Adipocyte (in vitro differentiated cells): ENCODE measurements around the gene GMCL2.

Experiments
- DNase-seq: peaks from one replicate; pipeline ENCODE4 v3.0.0-alpha.2; 2015; ENCODE audit warnings: low read depth
- H3K27me3 ChIP-seq: replicated peaks from 2 replicates; pipeline ENCODE4 v1.7.0; 2013; ENCODE audit warnings: mild to moderate bottlenecking, low read length, moderate library complexity; ENCODE audit not compliant: control insufficient read depth, insufficient read depth
- H3K36me3 ChIP-seq: 2 replicates; pipeline ENCODE4 v1.7.0; 2013; ENCODE audit warnings: low read length, mild to moderate bottlenecking, moderate library complexity; ENCODE audit not compliant: control insufficient read depth, insufficient read depth, severe bottlenecking
- H3K4me1 ChIP-seq: 2 replicates; pipeline ENCODE4 v1.7.0; 2013; ENCODE audit warnings: mild to moderate bottlenecking, low read length, moderate library complexity; ENCODE audit not compliant: control insufficient read depth, insufficient read depth
- H3K4me3 ChIP-seq: 2 replicates; pipeline ENCODE4 v1.7.0; 2013; ENCODE audit warnings: mild to moderate bottlenecking, low read length, moderate library complexity
- H3K9ac ChIP-seq: 2 replicates; pipeline ENCODE4 v1.7.0; 2013; ENCODE audit warnings: mild to moderate bottlenecking, low read length, moderate library complexity
- H3K9me3 ChIP-seq: 2 replicates; pipeline ENCODE4 v1.7.0; 2013; ENCODE audit warnings: mild to moderate bottlenecking, low read length, moderate library complexity; ENCODE audit not compliant: control insufficient read depth

The GMCL2 gene

DNA sequence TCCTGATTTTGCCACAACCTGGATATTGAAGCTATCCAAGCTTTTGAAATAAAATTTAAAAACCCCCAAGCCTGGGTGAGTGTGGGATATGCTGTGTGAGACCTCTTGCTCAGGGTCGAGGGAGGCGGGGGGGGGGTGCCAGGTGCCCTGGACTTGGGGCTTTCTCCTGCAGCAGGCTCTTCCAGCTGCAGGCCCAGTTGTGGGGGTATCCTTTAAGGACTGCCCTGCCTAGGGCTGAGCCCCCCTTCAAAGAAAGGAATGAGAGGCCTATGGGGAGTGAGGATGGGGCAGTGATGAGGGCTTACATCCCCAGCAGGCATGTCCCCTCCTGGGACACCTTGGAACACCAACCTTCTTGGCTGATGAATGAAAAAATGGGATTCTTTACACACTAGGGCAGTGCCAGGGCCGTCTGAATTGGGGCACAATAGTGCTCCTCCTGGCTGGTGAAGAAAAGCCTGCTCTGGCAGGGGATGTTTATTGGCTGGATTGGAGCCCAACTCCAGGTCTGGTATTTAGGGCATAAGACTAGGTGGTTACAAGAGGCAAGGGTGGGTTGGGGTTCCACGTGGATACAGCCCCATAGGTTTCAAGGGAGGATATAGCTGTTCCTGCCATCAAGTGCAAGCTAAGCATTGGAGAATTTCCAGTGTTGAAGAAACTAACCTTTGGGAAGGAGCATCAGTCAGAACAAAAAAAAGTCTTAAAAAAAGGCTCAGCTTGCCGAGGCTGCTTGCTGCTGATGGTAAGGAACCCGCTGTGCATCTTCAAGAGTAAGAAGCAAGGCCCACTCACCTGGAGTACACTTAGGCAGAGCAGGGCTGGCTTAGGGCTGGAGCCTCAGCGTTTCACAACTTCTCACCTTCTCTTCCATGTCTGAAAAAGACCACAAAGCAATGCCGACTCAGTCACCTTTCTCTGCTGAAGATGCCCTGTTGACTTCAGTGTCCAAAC, 24.2 kb upstream of the GMCL2 start:
- no peak overlapping the region for H3K9ac ChIP-seq
- H3K4me3 ChIP-seq: no peak overlapping the region
- H3K4me1 ChIP-seq: peaks cover 19% of the 10 kb centered on the region
- DNase-seq: no peak
- H3K27me3 ChIP-seq: no peaks in the 10 kb centered on the region
- H3K9me3 ChIP-seq: no peaks in the 10 kb centered on the region
- H3K36me3 ChIP-seq: peaks cover 99% of the 10 kb centered on the region

DNA sequence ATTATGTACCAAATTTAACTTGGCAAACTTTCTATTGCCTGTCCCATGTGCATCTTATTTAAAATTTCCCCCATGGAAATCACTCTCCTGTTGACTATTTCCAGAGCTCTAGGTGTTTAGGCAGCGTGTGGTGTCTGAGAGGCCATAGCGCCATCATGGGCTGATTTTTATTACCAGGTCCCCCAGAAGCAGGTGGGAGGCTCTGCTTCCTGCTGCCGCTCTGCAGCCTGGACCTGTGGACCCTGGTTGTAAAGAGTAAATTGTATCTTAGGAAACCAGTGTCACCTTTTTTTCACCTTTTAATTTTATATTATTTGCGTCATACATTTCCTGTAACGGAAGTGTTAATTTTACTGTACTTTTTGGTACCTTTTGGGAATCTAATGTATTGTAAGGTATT, 23.5 kb upstream of the GMCL2 start:
- peaks cover 26% of the 10 kb centered on the region for H3K4me1 ChIP-seq
- no peaks in the 10 kb centered on the region for H3K9me3 ChIP-seq
- no peak for DNase-seq
- H3K4me3 ChIP-seq: no peak overlapping the region
- no peak overlapping the region for H3K9ac ChIP-seq
- H3K36me3 ChIP-seq: peaks cover 97% of the 10 kb centered on the region
- H3K27me3 ChIP-seq: no peaks in the 10 kb centered on the region

DNA sequence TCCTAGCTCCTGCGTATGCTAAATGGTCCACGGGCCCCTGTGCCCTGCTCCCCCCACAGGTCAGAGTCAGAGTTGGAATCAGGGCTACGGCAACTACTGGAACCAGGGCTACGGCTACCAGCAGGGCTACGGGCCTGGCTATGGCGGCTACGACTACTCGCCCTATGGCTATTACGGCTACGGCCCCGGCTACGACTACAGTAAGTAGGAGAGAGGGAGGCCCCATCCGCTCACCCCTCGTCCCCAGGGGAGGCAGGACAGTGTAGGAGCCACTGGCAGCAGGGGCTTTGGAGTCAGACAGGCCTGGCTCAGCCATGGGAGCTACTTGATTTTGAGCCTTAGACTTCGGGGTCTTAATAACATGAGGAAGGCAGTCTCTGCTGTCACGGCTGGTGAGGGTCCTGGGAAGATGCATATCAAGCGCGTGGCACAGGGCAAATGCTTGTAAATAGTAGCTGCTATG, 22.9 kb upstream of the GMCL2 start:
- no peak overlapping the region for H3K4me3 ChIP-seq
- DNase-seq: no peak
- H3K36me3 ChIP-seq: peaks cover 91% of the 10 kb centered on the region

DNA sequence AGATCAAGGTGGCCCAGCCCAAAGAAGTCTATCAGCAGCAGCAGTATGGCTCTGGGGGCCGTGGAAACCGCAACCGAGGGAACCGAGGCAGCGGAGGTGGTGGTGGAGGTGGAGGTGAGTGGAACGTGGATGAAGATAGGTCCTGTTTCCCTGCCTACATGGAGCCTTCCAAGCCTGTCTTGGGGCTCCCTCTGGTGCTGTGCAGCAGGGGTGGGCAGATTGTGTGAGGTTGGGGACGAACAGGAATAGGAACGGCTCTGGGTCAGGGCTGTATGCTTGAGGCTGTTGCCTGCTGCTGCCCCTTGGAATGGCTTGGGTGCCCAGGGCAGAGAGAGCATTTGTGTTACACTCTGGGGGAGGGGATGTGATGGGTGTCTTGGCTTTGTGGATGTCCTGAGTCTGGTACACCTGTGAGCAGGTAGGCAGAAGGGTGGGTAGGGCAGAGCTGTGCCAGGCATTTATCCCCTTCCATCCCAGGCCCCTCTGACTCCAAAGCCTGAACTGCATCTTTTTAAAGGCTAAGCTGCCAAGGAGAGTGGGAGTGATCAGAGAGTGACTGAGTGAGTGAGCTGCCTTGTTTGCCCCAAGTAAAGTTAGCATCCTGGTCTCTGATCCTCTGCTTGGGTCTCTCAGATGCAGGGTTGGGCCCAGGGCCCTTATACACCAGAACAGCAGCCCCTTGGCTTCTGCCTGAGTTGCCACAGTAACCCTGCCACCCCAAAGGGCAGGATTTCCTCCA, 22.3 kb upstream of the GMCL2 start:
- Histone ChIP-seq H3K36me3 (peaks cover 85% of the 10 kb centered on the region), H3K4me3 (no peak overlapping the region)
- no peak for DNase-seq

More for the DNA sequence above, 22.9 kb upstream of the GMCL2 start:
- peaks cover 26% of the 10 kb centered on the region for H3K4me1 ChIP-seq
- H3K27me3 ChIP-seq: no peaks in the 10 kb centered on the region
- H3K9ac ChIP-seq: no peak overlapping the region
- H3K9me3 ChIP-seq: no peaks in the 10 kb centered on the region

DNA sequence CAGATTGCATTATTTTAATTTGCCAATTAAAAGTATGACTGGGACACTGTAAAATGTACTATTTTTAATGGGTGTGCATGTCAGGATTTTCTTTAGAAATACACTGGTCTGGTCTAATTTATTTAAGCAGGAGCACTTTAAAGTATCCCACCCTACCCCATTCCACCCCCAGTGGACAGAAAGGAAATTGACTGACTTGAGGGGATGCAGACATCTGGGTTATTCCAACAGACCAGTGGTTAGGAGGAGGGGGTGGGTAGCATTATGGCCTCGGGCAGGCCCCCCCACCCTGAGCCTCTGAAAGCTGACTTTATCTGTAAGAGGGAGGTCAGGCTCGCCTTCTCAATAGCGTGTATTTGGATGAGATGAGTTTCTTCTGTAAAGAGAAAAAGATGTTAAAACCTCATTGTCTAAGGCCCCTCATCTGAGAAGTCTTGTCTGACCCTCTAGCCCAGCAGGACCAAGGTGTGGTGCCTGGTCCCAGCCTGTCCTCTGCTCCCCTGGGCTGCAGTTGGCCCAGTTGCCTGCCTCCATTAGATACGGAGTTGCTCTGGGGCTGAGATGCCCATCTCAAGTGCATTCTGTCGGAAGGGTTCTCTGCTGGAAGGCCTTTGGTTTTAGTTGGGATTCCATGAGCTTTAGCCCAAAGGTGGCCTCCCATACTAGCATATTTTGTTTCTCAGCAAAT, 21.5 kb upstream of the GMCL2 start:
- no peak overlapping the region for H3K9ac ChIP-seq
- H3K4me3 ChIP-seq: no peak overlapping the region
- peaks cover 26% of the 10 kb centered on the region for H3K4me1 ChIP-seq
- peaks cover 78% of the 10 kb centered on the region for H3K36me3 ChIP-seq
- H3K9me3 ChIP-seq: no peaks in the 10 kb centered on the region
- H3K27me3 ChIP-seq: no peaks in the 10 kb centered on the region
- DNase-seq: no peak

More for the DNA sequence above, 22.3 kb upstream of the GMCL2 start:
- H3K9me3 ChIP-seq: no peaks in the 10 kb centered on the region
- H3K27me3 ChIP-seq: no peaks in the 10 kb centered on the region
- peaks cover 26% of the 10 kb centered on the region for H3K4me1 ChIP-seq
- H3K9ac ChIP-seq: no peak overlapping the region

DNA sequence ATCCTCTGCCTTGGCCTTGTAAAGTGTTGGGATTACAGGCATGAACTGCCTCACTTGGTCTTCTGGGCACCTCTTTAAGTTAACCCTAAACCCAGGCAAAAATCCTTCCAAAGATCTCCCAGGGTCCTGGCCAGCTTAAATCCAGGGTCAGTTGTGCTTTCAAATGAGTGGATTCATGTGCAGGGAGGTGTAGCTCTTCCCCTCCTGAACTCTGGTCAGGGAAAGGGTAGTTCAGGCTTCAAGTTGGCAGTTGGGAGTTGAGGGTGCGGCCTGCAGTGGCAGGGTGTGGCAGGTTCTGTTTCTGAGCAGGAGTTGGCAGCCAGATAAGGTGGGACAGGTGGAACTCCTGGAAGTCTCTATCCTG, 20.7 kb upstream of the GMCL2 start:
- Histone ChIP-seq H3K9me3 (no peaks in the 10 kb centered on the region), H3K9ac (no peak overlapping the region), H3K4me3 (no peak overlapping the region), H3K36me3 (peaks cover 70% of the 10 kb centered on the region), H3K4me1 (peaks cover 26% of the 10 kb centered on the region), H3K27me3 (no peaks in the 10 kb centered on the region)
- no peak for DNase-seq

DNA sequence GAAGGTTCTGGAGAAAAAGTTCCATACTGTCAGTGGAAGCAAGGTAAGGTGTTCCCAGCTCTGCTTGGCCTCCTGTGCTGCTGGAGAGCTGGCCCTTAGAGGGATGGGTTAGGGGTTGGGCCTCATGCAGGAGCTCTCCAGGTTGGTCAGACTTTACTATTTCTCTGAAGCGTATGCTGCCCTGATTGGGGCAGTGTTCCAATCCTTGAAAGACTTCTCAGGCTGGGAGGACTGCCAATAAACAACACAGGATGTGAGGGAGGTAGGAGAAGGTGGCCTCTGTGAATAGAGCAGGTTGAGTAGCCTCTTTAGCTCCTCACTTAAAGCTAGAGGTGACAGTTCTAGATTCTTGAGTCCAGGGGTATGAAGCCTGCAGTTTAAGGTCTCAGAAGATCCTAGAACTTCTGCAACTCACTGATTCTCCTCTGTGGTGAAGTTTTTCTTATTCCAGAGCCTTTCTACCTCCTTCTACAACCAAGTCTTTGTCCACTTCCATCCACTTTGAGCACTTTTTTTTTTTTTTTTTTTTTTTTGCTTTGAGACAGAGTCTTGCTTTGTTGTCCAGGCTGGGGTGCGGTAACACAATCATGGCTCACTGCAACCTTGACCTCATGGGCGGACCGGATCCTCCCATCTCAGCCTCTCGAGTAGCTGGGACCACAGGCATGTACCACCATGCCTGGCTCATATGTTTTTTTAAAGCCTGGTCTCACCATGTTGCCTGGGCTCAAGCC, 20.2 kb upstream of the GMCL2 start:
- no peaks in the 10 kb centered on the region for H3K9me3 ChIP-seq
- H3K9ac ChIP-seq: peak overlapping the region; percentile 96
- peaks cover 26% of the 10 kb centered on the region for H3K4me1 ChIP-seq
- peaks cover 65% of the 10 kb centered on the region for H3K36me3 ChIP-seq
- peak overlapping the region; percentile 89 for H3K4me3 ChIP-seq
- DNase-seq: no peak
- no peaks in the 10 kb centered on the region for H3K27me3 ChIP-seq

DNA sequence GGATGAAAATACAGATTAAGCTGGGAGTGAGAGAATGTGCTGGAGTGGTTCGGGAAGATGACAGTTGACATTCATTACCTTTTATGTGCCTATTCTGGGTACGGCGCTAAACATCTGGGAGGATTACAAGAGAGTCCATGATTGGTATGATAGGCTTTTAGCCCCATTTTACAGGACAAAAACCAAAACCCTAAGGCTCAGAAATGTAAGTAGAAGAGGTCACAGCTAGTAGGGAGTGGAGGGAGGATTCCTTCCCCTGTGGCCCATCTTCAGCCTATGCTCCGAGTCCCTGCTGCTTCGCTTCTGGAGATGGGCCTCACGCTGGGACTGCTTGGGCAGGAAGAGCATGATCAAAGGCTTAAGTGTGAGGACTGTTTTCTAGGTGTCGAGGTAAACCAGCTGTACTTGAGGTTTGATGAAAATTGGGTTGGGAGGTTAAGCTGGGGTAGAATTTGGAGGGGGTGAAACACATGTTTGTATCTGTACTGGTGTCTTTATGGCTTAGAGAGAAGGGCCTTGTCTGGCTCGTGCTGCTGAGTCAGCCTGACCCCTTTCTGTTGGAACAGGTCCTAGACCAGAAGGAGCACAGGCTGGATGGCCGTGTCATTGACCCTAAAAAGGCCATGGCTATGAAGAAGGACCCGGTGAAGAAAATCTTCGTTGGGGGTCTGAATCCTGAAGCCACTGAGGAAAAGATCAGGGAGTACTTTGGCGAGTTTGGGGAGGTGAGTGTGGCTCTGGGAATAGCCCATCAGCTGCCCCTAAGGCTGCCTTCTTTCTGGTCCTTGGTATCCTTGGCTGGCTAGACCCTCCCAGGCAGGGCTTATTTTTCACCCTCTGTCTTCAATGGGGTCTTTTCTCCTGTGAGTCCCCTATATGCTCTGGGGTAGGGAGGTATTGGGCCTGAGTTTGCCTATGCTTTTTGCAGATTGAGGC, 19.3 kb upstream of the GMCL2 start:
- Histone ChIP-seq H3K4me3 (peak overlapping the region; percentile 89), H3K9me3 (no peaks in the 10 kb centered on the region), H3K27me3 (no peaks in the 10 kb centered on the region), H3K4me1 (peaks cover 26% of the 10 kb centered on the region), H3K36me3 (peaks cover 55% of the 10 kb centered on the region), H3K9ac (peak overlapping the region; percentile 96)
- DNase-seq: no peak

DNA sequence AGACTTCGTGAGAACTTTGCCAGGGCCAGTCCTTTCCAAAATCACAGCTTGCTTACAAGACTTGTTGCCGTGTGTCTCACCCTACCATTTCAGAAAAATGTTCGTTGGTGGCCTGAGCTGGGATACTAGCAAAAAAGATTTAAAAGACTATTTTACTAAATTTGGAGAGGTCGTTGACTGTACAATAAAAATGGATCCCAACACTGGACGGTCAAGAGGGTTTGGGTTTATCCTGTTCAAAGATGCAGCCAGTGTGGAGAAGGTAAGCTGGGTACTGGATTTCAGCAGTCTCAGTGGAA, 18.5 kb upstream of the GMCL2 start:
- DNase-seq: no peak

More for the DNA sequence above, 18.5 kb upstream of the GMCL2 start:
- H3K9ac ChIP-seq: peak overlapping the region; percentile 96
- peaks cover 48% of the 10 kb centered on the region for H3K36me3 ChIP-seq
- no peaks in the 10 kb centered on the region for H3K9me3 ChIP-seq
- peaks cover 26% of the 10 kb centered on the region for H3K4me1 ChIP-seq
- H3K4me3 ChIP-seq: peak overlapping the region; percentile 89
- H3K27me3 ChIP-seq: no peaks in the 10 kb centered on the region
